Keratinocyte (primary cell): ENCODE measurements around the gene HOXD10. TPM values are rescaled to one million over a fixed set of nuclear protein-coding genes. Genes with fewer than 3 reads are reported as not detected.

ENCODE experiments used
- DNase-seq: peaks from one replicate; pipeline ENCODE4 v3.0.0-alpha.2; 2011; ENCODE audit warnings: low read depth, missing footprints, low spot score
- FAIRE-seq: peaks from 2 replicates; lab custom pipeline; 2011; peaks lifted over from hg19 to GRCh38; lab: Jason Lieb, UNC
- H2AFZ ChIP-seq: 2 replicates; pipeline ENCODE4 v1.6.0; 2012; ENCODE audit warnings: low read length, control low read depth, inconsistent platforms; ENCODE audit not compliant: control insufficient read depth
- H3K27ac ChIP-seq: 2 replicates; pipeline ENCODE4 v1.5.1; 2011; ENCODE audit warnings: low read length; ENCODE audit not compliant: control insufficient read depth, insufficient read depth
- H3K27me3 ChIP-seq: 3 replicates; pipeline ENCODE4 v1.6.0; 2011; ENCODE audit warnings: low read length; ENCODE audit not compliant: control insufficient read depth, insufficient read depth; ENCODE audit errors: extremely low read depth
- H3K36me3 ChIP-seq, 2 experiments: 2 replicates in 1 of 2; 3 replicates in 1 of 2; pipeline ENCODE4 v1.5.1; 2011; ENCODE audit warnings: low read length in 2 of 2, mild to moderate bottlenecking in 1 of 2; ENCODE audit not compliant: control insufficient read depth in 2 of 2, insufficient read depth in 2 of 2; ENCODE audit errors: extremely low read depth in 1 of 2
- H3K4me1 ChIP-seq: 3 replicates; pipeline ENCODE4 v1.5.1; 2011; ENCODE audit warnings: low read length; ENCODE audit not compliant: control insufficient read depth, insufficient read depth; ENCODE audit errors: extremely low read depth
- H3K4me2 ChIP-seq: 3 replicates; pipeline ENCODE4 v1.6.0; 2011; ENCODE audit warnings: low read depth, low read length; ENCODE audit not compliant: control insufficient read depth, insufficient read depth; ENCODE audit errors: extremely low read depth
- H3K4me3 ChIP-seq, 3 experiments: fragments of 200-600 bp in 1 of 3; sonication (generic) in 1 of 3; 2 replicates in 2 of 3; 3 replicates in 1 of 3; pipeline ENCODE4 v1.5.1; 2011 to 2016; ENCODE audit warnings: low read length in 3 of 3, mild to moderate bottlenecking in 3 of 3, control low read depth in 2 of 3, inconsistent platforms in 1 of 3, low read depth in 1 of 3, mixed read lengths in 1 of 3, mixed run types in 1 of 3, moderate library complexity in 1 of 3; ENCODE audit not compliant: control insufficient read depth in 2 of 3, insufficient read depth in 2 of 3; ENCODE audit errors: extremely low read depth in 1 of 3
- H3K79me2 ChIP-seq: 2 replicates; pipeline ENCODE4 v1.6.0; 2012; ENCODE audit warnings: low read length; ENCODE audit not compliant: control insufficient read depth, insufficient read depth
- H3K9ac ChIP-seq: 3 replicates; pipeline ENCODE4 v1.6.0; 2011; ENCODE audit warnings: low read length; ENCODE audit not compliant: control insufficient read depth, insufficient read depth; ENCODE audit errors: extremely low read depth
- H3K9me1 ChIP-seq: 3 replicates; pipeline ENCODE4 v1.6.0; 2011; ENCODE audit warnings: low read length; ENCODE audit not compliant: control insufficient read depth, insufficient read depth; ENCODE audit errors: extremely low read depth
- H3K9me3 ChIP-seq: 2 replicates; pipeline ENCODE4 v1.5.1; 2012; ENCODE audit warnings: low read depth, low read length; ENCODE audit not compliant: control insufficient read depth
- H4K20me1 ChIP-seq: 3 replicates; pipeline ENCODE4 v1.6.0; 2011; ENCODE audit warnings: low read length; ENCODE audit not compliant: control insufficient read depth, insufficient read depth; ENCODE audit errors: extremely low read depth
- EZH2 ChIP-seq: IDR thresholded peaks from one replicate; pipeline ENCODE4 v1.6.1; 2012; ENCODE audit warnings: inconsistent platforms, mild to moderate bottlenecking, low read length, moderate library complexity
- dilution Hi-C: fragments of 300-500 bp; cut with MboI; formaldehyde crosslinking; loops from one replicate; pipeline ENCODE4 v1.7.0; 2020; ENCODE audit warnings: low sequenced_read_pairs; ENCODE audit not compliant: extremely low pct_ligation_motif_present
- polyA plus RNA-seq, 5 experiments: library from polyadenylated mRNA; depleted of rRNA in 3 of 5; stranded (reverse) in 3 of 5; stranded (forward) in 1 of 5; unstranded in 1 of 5; fragments of >200 nt; gene quantifications; 1 replicate in 1 of 5; 2 replicates in 3 of 5; 3 replicates in 1 of 5; pipeline versions ENCODE4 v1.2.1 to v1.2.3, GENCODE V29; 2011 to 2012; ENCODE audit warnings: missing spikeins in 2 of 5, low read depth in 1 of 5, low replicate concordance in 1 of 5
- TF ChIP-seq, protein P1 (sequence below), 3 experiments: IDR thresholded peaks in 1 of 3; conservative IDR thresholded peaks in 1 of 3; optimal IDR thresholded peaks in 1 of 3; 2 replicates in 2 of 3; 3 replicates in 1 of 3; pipeline versions ENCODE3 to v1.5.1; 2011; ENCODE audit warnings: low read length in 3 of 3, mild to moderate bottlenecking in 3 of 3, moderate library complexity in 2 of 3, control low read depth in 1 of 3, inconsistent platforms in 1 of 3; ENCODE audit not compliant: insufficient read depth in 2 of 3; ENCODE audit errors: extremely low read depth in 1 of 3

The HOXD10 gene
- polyA plus RNA-seq, 1 donor (not counting 4 experiments of a cell fraction or from before 2014, with no cell fraction given), result not detected

DNA sequence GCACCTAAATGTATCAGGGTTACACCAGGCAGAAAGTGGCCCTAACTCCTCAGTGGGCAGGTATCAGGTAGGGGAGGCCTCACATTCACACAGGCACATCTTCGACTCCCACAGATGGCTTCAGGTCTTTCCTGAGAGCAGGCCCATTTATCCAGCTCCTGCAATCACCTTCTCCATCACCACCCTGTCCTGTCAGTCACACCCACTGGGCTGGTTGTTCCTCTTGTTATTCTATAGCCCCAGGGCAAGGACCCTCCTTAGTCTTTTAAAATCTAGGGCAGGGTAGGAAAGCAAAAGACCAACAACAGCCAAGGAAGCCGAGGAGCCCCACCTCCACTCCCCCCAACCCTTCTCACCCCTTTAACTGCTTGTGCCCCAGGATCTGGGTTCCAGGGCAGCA, 25.7 kb downstream of the HOXD10 start:
- no peaks in the 10 kb centered on the region for H3K79me2 ChIP-seq
- H3K27ac ChIP-seq, result no peak overlapping the region
- TF ChIP-seq EZH2, result no peak
- TF ChIP-seq, protein P1, sequence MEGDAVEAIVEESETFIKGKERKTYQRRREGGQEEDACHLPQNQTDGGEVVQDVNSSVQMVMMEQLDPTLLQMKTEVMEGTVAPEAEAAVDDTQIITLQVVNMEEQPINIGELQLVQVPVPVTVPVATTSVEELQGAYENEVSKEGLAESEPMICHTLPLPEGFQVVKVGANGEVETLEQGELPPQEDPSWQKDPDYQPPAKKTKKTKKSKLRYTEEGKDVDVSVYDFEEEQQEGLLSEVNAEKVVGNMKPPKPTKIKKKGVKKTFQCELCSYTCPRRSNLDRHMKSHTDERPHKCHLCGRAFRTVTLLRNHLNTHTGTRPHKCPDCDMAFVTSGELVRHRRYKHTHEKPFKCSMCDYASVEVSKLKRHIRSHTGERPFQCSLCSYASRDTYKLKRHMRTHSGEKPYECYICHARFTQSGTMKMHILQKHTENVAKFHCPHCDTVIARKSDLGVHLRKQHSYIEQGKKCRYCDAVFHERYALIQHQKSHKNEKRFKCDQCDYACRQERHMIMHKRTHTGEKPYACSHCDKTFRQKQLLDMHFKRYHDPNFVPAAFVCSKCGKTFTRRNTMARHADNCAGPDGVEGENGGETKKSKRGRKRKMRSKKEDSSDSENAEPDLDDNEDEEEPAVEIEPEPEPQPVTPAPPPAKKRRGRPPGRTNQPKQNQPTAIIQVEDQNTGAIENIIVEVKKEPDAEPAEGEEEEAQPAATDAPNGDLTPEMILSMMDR (optimal IDR thresholded peaks at IDR 0.05 in 1 of 3, IDR thresholded peaks at IDR 0.05 in 1 of 3, conservative IDR thresholded peaks at IDR 0.05 in 1 of 3; ENCODE audit: extremely low read depth in 1 of 3, insufficient read depth in 2 of 3, low read length in 3 of 3), result no peak
- FAIRE-seq (no peak), DNase-seq (no peak)
- H3K4me3 ChIP-seq, result no peak overlapping the region
- dilution Hi-C loops, result no loop called here
- peaks cover 8% of the 10 kb centered on the region for H3K9me3 ChIP-seq
- H3K27me3 ChIP-seq, result peaks cover 74% of the 10 kb centered on the region
- no peak overlapping the region for H3K4me2 ChIP-seq
- H3K9ac ChIP-seq, result no peak overlapping the region
- H3K9me1 ChIP-seq, result no peaks in the 10 kb centered on the region
- H3K4me1 ChIP-seq, result no peaks in the 10 kb centered on the region
- no peaks in the 10 kb centered on the region for H3K36me3 ChIP-seq
- no peak overlapping the region for H2AFZ ChIP-seq
- H4K20me1 ChIP-seq, result no peaks in the 10 kb centered on the region

DNA sequence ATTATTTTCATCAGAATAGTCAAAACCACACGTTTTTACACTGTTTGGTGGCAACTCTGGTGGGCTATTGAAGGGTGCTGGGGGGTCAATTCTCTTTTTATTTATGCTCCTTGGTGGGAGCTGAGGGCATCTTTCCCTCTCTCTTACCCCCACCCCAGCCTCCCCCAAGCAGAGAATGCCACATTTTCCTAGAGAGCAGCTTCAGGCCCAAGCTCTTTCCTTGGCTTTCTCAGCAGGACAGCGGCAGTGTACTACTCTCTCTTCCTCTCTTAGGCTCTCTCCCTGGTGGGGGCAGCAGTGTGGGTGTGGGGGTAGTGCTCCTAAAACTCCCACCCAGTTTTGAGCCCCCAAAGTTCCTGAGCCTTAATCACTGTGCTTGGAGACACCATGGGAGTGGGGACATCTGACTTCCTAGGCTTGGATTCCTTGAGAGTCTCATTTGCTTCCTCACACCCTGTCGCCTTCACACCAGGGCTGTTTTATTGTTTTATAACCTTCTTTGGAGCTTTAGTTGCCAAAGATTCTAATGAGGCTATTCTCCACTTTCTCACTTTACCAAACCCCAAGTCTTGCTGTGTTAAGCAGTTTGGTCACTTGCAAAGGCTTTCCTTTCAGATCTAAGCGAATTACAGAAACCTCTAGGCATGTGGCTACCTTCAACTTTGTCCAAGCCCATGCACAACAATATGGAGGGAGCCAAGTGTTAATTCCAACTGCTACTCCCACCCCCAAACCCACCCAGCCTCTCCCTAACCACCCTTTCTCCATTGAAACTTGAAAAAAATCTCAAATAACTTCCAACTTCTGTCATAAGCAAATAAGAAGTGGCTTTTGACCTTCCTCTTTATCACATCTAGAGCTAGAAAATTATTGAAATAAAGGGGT, 28.7 kb downstream of the HOXD10 start:
- dilution Hi-C loops, result no loop called here
- H3K9me1 ChIP-seq, result no peaks in the 10 kb centered on the region
- no peaks in the 10 kb centered on the region for H3K36me3 ChIP-seq
- H3K9ac ChIP-seq, result no peak overlapping the region
- H2AFZ ChIP-seq, result no peak overlapping the region
- no peak overlapping the region for H3K27ac ChIP-seq
- peaks cover 79% of the 10 kb centered on the region for H3K27me3 ChIP-seq
- no peak overlapping the region for H3K4me2 ChIP-seq
- no peaks in the 10 kb centered on the region for H3K9me3 ChIP-seq
- no peak for DNase-seq
- H3K79me2 ChIP-seq, result no peaks in the 10 kb centered on the region
- FAIRE-seq, result no peak
- H4K20me1 ChIP-seq, result no peaks in the 10 kb centered on the region
- H3K4me1 ChIP-seq, result no peaks in the 10 kb centered on the region
- H3K4me3 ChIP-seq, result no peak overlapping the region
- TF ChIP-seq EZH2, result no peak
- TF ChIP-seq, protein P1 (optimal IDR thresholded peaks at IDR 0.05 in 1 of 3, IDR thresholded peaks at IDR 0.05 in 1 of 3, conservative IDR thresholded peaks at IDR 0.05 in 1 of 3; ENCODE audit: extremely low read depth in 1 of 3, insufficient read depth in 2 of 3, low read length in 3 of 3), result no peak
